A549 (cell line): ENCODE measurements around the gene RPS16.

Experiments
- HDAC2 ChIP-seq: fragments of 200-600 bp; sonication (generic); IDR thresholded peaks from 2 replicates; pipeline ENCODE4 v1.6.1; 2016
- HOXA7 ChIP-seq: fragments of 250-450 bp; sonication (Bioruptor Pico); IDR thresholded peaks from 2 replicates; pipeline ENCODE4 v1.5.0; 2020; ENCODE audit warnings: mild to moderate bottlenecking, moderate library complexity
- HOXB13 ChIP-seq: fragments of 250-450 bp; sonication (Bioruptor Pico); IDR thresholded peaks from 2 replicates; pipeline ENCODE4 v1.5.0; 2020; ENCODE audit warnings: low read depth, mild to moderate bottlenecking, moderate library complexity
- MAFK ChIP-seq: fragments of 450-650 bp; IDR thresholded peaks from 2 replicates; pipeline ENCODE4 v1.6.1; 2014; ENCODE audit not compliant: partially characterized antibody
- POLR2A ChIP-seq: IDR thresholded peaks from 2 replicates; pipeline ENCODE4 v1.6.1; 2012; ENCODE audit warnings: mild to moderate bottlenecking, low read length
- RCOR1 ChIP-seq: fragments of 150-350 bp; IDR thresholded peaks from 2 replicates; pipeline ENCODE4 v1.6.1; 2014; ENCODE audit warnings: antibody characterized with exemption, low read length, low read depth
- TF ChIP-seq, protein P1 (sequence below): fragments of >200 bp; sonication (Bioruptor Twin); formaldehyde crosslinking; IDR thresholded peaks from 3 replicates; pipeline ENCODE4 v1.5.1; 2016
- TF ChIP-seq, protein P2 (sequence below): fragments of 200-600 bp; sonication (generic); IDR thresholded peaks from 2 replicates; pipeline ENCODE4 v1.6.1; 2016; ENCODE audit warnings: antibody characterized with exemption, mild to moderate bottlenecking, moderate library complexity
- TF ChIP-seq, protein P3 (sequence below): fragments of >200 bp; sonication (Bioruptor Twin); formaldehyde crosslinking; IDR thresholded peaks from 2 replicates; pipeline ENCODE4 v1.6.1; 2016
- TF ChIP-seq, protein P4 (sequence below): fragments of 450-650 bp; IDR thresholded peaks from 2 replicates; pipeline ENCODE4 v1.6.1; 2014; ENCODE audit warnings: antibody characterized with exemption
- TF ChIP-seq, protein P5 (sequence below): fragments of 150-350 bp; IDR thresholded peaks from 2 replicates; pipeline ENCODE4 v1.6.1; 2014; ENCODE audit warnings: low read depth, mild to moderate bottlenecking, low read length

DNA sequence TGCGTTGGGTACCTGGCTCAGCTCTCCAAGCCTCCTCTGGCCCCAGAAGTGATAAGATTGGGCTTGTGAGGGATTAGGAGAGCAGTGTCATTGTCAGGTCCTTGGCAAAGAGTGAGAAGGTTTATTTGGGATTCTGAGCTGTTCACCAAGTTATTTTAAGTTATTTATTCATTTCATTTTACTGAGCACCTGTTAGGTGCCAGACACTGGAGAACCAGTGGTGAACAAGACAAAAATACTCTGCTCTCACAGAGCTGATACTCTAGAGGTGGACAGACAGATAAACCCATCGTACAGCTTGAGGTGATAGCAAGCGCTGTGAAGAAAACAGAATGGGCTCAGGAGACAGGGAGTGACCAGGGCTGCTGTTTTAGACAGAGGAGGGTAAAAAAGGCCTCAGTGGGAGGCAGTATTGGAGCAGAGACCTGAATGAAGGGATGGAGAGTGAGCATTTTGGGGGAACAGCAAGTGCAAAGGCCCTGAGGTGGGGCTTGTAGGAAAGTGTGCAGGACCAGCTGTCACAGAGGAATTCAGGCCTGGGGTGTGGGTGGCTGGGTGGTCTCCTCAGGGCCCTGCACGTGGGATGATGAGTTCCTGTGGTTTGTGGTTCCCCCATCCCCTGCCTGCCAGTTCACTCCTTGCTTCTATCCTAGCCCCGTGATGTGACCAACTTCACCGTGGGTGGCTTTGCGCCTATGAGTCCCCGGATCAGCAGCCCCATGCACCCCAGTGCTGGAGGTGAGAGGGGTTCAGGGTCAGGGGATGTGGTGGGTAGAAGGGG lies 36.2 kb upstream of the RPS16 start:
- TF ChIP-seq HOXA7 (CRISPR knock-in tag) (no peak), POLR2A (no peak), MAFK (no peak), RCOR1 (no peak), HDAC2 (no peak), HOXB13 (CRISPR knock-in tag) (no peak)
- TF ChIP-seq, protein P1, sequence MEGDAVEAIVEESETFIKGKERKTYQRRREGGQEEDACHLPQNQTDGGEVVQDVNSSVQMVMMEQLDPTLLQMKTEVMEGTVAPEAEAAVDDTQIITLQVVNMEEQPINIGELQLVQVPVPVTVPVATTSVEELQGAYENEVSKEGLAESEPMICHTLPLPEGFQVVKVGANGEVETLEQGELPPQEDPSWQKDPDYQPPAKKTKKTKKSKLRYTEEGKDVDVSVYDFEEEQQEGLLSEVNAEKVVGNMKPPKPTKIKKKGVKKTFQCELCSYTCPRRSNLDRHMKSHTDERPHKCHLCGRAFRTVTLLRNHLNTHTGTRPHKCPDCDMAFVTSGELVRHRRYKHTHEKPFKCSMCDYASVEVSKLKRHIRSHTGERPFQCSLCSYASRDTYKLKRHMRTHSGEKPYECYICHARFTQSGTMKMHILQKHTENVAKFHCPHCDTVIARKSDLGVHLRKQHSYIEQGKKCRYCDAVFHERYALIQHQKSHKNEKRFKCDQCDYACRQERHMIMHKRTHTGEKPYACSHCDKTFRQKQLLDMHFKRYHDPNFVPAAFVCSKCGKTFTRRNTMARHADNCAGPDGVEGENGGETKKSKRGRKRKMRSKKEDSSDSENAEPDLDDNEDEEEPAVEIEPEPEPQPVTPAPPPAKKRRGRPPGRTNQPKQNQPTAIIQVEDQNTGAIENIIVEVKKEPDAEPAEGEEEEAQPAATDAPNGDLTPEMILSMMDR = no peak
- TF ChIP-seq, protein P2, sequence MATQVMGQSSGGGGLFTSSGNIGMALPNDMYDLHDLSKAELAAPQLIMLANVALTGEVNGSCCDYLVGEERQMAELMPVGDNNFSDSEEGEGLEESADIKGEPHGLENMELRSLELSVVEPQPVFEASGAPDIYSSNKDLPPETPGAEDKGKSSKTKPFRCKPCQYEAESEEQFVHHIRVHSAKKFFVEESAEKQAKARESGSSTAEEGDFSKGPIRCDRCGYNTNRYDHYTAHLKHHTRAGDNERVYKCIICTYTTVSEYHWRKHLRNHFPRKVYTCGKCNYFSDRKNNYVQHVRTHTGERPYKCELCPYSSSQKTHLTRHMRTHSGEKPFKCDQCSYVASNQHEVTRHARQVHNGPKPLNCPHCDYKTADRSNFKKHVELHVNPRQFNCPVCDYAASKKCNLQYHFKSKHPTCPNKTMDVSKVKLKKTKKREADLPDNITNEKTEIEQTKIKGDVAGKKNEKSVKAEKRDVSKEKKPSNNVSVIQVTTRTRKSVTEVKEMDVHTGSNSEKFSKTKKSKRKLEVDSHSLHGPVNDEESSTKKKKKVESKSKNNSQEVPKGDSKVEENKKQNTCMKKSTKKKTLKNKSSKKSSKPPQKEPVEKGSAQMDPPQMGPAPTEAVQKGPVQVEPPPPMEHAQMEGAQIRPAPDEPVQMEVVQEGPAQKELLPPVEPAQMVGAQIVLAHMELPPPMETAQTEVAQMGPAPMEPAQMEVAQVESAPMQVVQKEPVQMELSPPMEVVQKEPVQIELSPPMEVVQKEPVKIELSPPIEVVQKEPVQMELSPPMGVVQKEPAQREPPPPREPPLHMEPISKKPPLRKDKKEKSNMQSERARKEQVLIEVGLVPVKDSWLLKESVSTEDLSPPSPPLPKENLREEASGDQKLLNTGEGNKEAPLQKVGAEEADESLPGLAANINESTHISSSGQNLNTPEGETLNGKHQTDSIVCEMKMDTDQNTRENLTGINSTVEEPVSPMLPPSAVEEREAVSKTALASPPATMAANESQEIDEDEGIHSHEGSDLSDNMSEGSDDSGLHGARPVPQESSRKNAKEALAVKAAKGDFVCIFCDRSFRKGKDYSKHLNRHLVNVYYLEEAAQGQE = no peak
- TF ChIP-seq, protein P3, sequence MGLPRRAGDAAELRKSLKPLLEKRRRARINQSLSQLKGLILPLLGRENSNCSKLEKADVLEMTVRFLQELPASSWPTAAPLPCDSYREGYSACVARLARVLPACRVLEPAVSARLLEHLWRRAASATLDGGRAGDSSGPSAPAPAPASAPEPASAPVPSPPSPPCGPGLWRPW = no peak
- TF ChIP-seq, protein P4, sequence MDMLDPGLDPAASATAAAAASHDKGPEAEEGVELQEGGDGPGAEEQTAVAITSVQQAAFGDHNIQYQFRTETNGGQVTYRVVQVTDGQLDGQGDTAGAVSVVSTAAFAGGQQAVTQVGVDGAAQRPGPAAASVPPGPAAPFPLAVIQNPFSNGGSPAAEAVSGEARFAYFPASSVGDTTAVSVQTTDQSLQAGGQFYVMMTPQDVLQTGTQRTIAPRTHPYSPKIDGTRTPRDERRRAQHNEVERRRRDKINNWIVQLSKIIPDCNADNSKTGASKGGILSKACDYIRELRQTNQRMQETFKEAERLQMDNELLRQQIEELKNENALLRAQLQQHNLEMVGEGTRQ = no peak
- TF ChIP-seq, protein P5, sequence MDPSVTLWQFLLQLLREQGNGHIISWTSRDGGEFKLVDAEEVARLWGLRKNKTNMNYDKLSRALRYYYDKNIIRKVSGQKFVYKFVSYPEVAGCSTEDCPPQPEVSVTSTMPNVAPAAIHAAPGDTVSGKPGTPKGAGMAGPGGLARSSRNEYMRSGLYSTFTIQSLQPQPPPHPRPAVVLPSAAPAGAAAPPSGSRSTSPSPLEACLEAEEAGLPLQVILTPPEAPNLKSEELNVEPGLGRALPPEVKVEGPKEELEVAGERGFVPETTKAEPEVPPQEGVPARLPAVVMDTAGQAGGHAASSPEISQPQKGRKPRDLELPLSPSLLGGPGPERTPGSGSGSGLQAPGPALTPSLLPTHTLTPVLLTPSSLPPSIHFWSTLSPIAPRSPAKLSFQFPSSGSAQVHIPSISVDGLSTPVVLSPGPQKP = no peak
